Measurements from ENCODE around the gene MZT2A.
"Not testable (repeated sequence)": the region's sequence is repeated elsewhere in the genome, so short reads cannot be mapped to it uniquely, and the experiment has no call there.

Gene MZT2A

GRCh38 chr2:131492015-131492417, at the start of gene MZT2A:
Gene MZT2A (minus strand): TSS chr2:131492397. CDS start chr2:131492376, 21 bp downstream.
- not testable (repeated sequence) for DNase-seq

- DNase-seq, result not testable (repeated sequence)
These were observed 46.7 kb upstream of the MZT2A start for GRCh38 chr2:131538856-131539255.

- not testable (repeated sequence) for DNase-seq
These were observed 44.6 kb upstream of the MZT2A start for GRCh38 chr2:131536841-131537240.

- DNase-seq, result not testable (repeated sequence)
These were observed 44.0 kb upstream of the MZT2A start for GRCh38 chr2:131535951-131536826.

- no peak for DNase-seq
These were observed 43.3 kb upstream of the MZT2A start for GRCh38 chr2:131535526-131535925.

- not testable (repeated sequence) for DNase-seq
These were observed 42.8 kb upstream of the MZT2A start for GRCh38 chr2:131534965-131535364.

GRCh38 chr2:131534317-131534672, 42.1 kb upstream of the MZT2A start:
- DNase-seq, result not testable (repeated sequence)

GRCh38 chr2:131533609-131534316, 41.6 kb upstream of the MZT2A start:
- not testable (repeated sequence) for DNase-seq

- not testable (repeated sequence) for DNase-seq
These were observed 40.8 kb upstream of the MZT2A start for GRCh38 chr2:131532723-131533608.

- DNase-seq, result not testable (repeated sequence)
These were observed 39.5 kb upstream of the MZT2A start for GRCh38 chr2:131531547-131532185.

GRCh38 chr2:131530626-131531344, 38.6 kb upstream of the MZT2A start:
- not testable (repeated sequence) for DNase-seq

- not testable (repeated sequence) for DNase-seq
These were observed 37.8 kb upstream of the MZT2A start for GRCh38 chr2:131529864-131530445.

- not testable (repeated sequence) for DNase-seq
These were observed 37.0 kb upstream of the MZT2A start for GRCh38 chr2:131528981-131529863.

GRCh38 chr2:131527131-131528001, 35.2 kb upstream of the MZT2A start, which contains the start of gene CCDC74A:
Gene CCDC74A (plus strand): TSS chr2:131527888. CDS start chr2:131527971, 83 bp downstream.
- peak; percentile 81 for DNase-seq

GRCh38 chr2:131525256-131525655, 33.1 kb upstream of the MZT2A start:
- not testable (repeated sequence) for DNase-seq

- no peak for DNase-seq
These were observed 30.0 kb upstream of the MZT2A start for GRCh38 chr2:131521961-131522781.

GRCh38 chr2:131521524-131521923, 29.3 kb upstream of the MZT2A start:
- DNase-seq, result not testable (repeated sequence)

- DNase-seq, result no peak
These were observed 28.3 kb upstream of the MZT2A start for GRCh38 chr2:131520526-131520925.

Data from COR-L47 (cell line).